SK-N-MC (cell line): ENCODE results near the gene IL36B.

Source experiments
- EZH2 ChIP-seq: fragments of 200-600 bp; sonication (generic); IDR thresholded peaks from one replicate; pipeline ENCODE4 v1.6.1; 2017; ENCODE audit warnings: antibody characterized with exemption
- FOXP2 ChIP-seq: optimal IDR thresholded peaks from 2 replicates; pipeline ENCODE3; 2011; ENCODE audit warnings: mild to moderate bottlenecking, moderate library complexity; ENCODE audit not compliant: insufficient read depth; ENCODE audit errors: extremely low read length, control extremely low read depth
- POLR2AphosphoS5 ChIP-seq: IDR thresholded peaks from 2 replicates; pipeline ENCODE4 v1.6.1; 2012; ENCODE audit warnings: mild to moderate bottlenecking, low read depth, low read length, borderline replicate concordance

- TF ChIP-seq EZH2 (no peak), POLR2AphosphoS5 (no peak), FOXP2 (no peak)
Measured at GRCh38 chr2:113078350-113078839, 25.7 kb upstream of the IL36B start.
